ENCODE results near the gene TMPO. TPM values are rescaled to one million over a fixed set of nuclear protein-coding genes. Genes with fewer than 3 reads are reported as not detected.
A peak's percentile ranks its signal among the peaks of the same experiment; 100 is the strongest.

The TMPO gene
- total RNA-seq, 1 experiment from 2014 or later, result 202 TPM

DNA sequence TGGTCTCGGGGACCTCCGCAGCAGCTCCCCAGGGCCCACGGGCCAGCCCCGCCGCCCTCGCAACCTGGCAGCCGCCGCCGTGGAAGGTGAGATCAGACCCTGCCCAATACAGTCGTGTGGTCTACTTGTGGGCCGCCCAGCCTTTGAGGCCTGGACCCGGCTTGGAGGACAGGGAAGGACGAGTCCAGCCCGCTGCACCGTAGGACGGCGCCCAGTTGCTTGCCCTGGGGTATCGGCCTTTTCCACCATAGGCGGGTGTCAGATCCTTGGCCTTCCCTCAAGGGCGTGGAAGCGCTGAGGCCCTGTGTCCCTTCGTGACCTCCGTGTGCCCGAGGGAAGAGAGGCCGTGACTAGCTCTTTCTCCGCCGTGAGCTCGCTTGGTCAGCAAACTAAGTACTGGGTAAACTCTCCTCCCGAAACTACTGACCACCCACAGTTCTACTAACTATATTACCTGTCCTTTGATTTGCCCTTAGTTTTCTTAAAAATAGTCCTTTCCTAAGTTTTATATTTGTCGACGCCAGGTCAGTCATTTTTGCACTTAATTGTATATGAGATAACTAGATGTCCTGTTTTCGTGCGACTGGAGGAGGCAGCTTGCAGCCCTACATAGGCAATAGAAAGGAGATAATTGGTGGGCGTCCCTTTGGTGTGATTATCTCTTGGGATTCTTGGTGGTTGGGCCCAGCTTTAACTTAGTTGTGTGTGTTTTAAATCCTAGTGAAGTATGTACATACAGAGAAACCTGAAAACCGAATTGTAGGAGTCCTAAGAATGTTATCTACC, 78.9 kb downstream of the TMPO start:
- Mint-ChIP-seq H3K9me3 (peaks cover 2% of the 10 kb centered on the region in 2 experiments; a peak in 1 of 5 replicates), H3K4me3 (peak overlapping the region; percentile 90 to 91), H3K4me1 (peaks cover 16 to 21% of the 10 kb centered on the region in 2 experiments), H3K27ac (peak overlapping the region; percentile 85 to 99 (median 98)), H3K27me3 (ENCODE audit: low read depth) (no peaks in the 10 kb centered on the region), H3K36me3 (ENCODE audit: insufficient read depth in 1 of 3, low read depth in 3 of 3) (peaks cover 42 to 51% (median 47%) of the 10 kb centered on the region in 3 experiments)
- H3K27me3 ChIP-seq (ENCODE audit: insufficient read depth, low read length), result no peaks in the 10 kb centered on the region
- no peak overlapping the region for H2BK20ac ChIP-seq (ENCODE audit: low read depth, low read length, poor library complexity, severe bottlenecking)
- H3K9ac ChIP-seq (ENCODE audit: extremely low read depth, insufficient read length, low read length), result peak overlapping the region; percentile 98
- H3K27ac ChIP-seq (ENCODE audit: insufficient read length, low read depth, low read length), result no peak overlapping the region
- H3K9me3 ChIP-seq (ENCODE audit: control insufficient read depth, low read depth, low read length), result no peaks in the 10 kb centered on the region
- no peak overlapping the region for H2AK5ac ChIP-seq (ENCODE audit: insufficient read length, low read length)
- peaks cover 26% of the 10 kb centered on the region; the same call in 1 of the 2 replicates for H3K79me2 ChIP-seq (ENCODE audit: insufficient read depth, low read length)
- TF ChIP-seq, protein P1, sequence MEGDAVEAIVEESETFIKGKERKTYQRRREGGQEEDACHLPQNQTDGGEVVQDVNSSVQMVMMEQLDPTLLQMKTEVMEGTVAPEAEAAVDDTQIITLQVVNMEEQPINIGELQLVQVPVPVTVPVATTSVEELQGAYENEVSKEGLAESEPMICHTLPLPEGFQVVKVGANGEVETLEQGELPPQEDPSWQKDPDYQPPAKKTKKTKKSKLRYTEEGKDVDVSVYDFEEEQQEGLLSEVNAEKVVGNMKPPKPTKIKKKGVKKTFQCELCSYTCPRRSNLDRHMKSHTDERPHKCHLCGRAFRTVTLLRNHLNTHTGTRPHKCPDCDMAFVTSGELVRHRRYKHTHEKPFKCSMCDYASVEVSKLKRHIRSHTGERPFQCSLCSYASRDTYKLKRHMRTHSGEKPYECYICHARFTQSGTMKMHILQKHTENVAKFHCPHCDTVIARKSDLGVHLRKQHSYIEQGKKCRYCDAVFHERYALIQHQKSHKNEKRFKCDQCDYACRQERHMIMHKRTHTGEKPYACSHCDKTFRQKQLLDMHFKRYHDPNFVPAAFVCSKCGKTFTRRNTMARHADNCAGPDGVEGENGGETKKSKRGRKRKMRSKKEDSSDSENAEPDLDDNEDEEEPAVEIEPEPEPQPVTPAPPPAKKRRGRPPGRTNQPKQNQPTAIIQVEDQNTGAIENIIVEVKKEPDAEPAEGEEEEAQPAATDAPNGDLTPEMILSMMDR (conservative IDR thresholded peaks at IDR 0.05), result no peak
- no peak overlapping the region for H4K8ac ChIP-seq (replicated peaks; ENCODE audit: insufficient read length, low read depth, low read length)
- no peak overlapping the region for H3K23ac ChIP-seq (ENCODE audit: insufficient read length, low read depth, low read length)
- H4K91ac ChIP-seq (ENCODE audit: insufficient read length, low read depth, low read length), result no peak overlapping the region
- peak overlapping the region; percentile 11 for H4K5ac ChIP-seq (ENCODE audit: insufficient read length, low read depth, low read length)
- H3K79me1 ChIP-seq (ENCODE audit: insufficient read depth, low read depth, low read length, poor library complexity, severe bottlenecking), result no peaks in the 10 kb centered on the region
- H3K56ac ChIP-seq (ENCODE audit: insufficient read length, low read depth, low read length), result peak overlapping the region; percentile 15
- peak overlapping the region; percentile 86 for H3K18ac ChIP-seq (ENCODE audit: insufficient read length, low read depth, low read length)
- no peak overlapping the region for H2BK120ac ChIP-seq (ENCODE audit: low read depth, low read length, poor library complexity, severe bottlenecking)
- DNase-seq, result no peak
- H2BK12ac ChIP-seq (ENCODE audit: insufficient read length, low read depth, low read length), result no peak overlapping the region
- no peak overlapping the region for H2BK15ac ChIP-seq (ENCODE audit: low read depth, low read length)
- H3K23me2 ChIP-seq (ENCODE audit: insufficient read length, low read depth, low read length, poor library complexity, severe bottlenecking), result peaks cover 3% of the 10 kb centered on the region
- H3T11ph ChIP-seq (ENCODE audit: low read length), result no peak overlapping the region
- no peaks in the 10 kb centered on the region for H4K20me1 ChIP-seq (ENCODE audit: control insufficient read depth, insufficient read depth, insufficient read length)
- no CpG with 5 or more reads among the region's 35 CpGs for WGBS (ENCODE audit: extremely low coverage, insufficient read length, low lambda C conversion rate)
- peak overlapping the region; percentile 81 for H2BK5ac ChIP-seq (ENCODE audit: insufficient read length, low read length)
- H3K14ac ChIP-seq (ENCODE audit: insufficient read depth, low read length), result peak overlapping the region; percentile 85
- no peak overlapping the region for H2AFZ ChIP-seq (ENCODE audit: low read length)
- no peaks in the 10 kb centered on the region for H3K4me1 ChIP-seq (ENCODE audit: insufficient read depth, low read length)
- peak overlapping the region; percentile 88 for H3K4me2 ChIP-seq (ENCODE audit: insufficient read depth, insufficient read length, low read length)
- no peak overlapping the region for H3K4ac ChIP-seq (ENCODE audit: low read depth, low read length)
